GM12872 (cell line): Measurements from ENCODE around the gene R3HCC1L.

Source experiments
- CTCF ChIP-seq: IDR thresholded peaks from 3 replicates; pipeline ENCODE4 v1.5.1; 2011; ENCODE audit warnings: low read depth, mild to moderate bottlenecking, low read length, moderate library complexity; ENCODE audit not compliant: insufficient read depth

R3HCC1L gene

GRCh38 chr10:98097175-98097574 is 37.3 kb upstream of the R3HCC1L start:
- no peak for TF ChIP-seq CTCF

- no peak for TF ChIP-seq CTCF
Observed at GRCh38 chr10:98097616-98098015, 36.8 kb upstream of the R3HCC1L start.

GRCh38 chr10:98098247-98098646 is 36.2 kb upstream of the R3HCC1L start:
- TF ChIP-seq CTCF, result no peak

- no peak for TF ChIP-seq CTCF
Observed at GRCh38 chr10:98100476-98100875, 34.0 kb upstream of the R3HCC1L start.

- no peak for TF ChIP-seq CTCF
Observed at GRCh38 chr10:98101366-98101765, 33.1 kb upstream of the R3HCC1L start.

- TF ChIP-seq CTCF, result no peak
Observed at GRCh38 chr10:98104125-98104524, 30.3 kb upstream of the R3HCC1L start.

GRCh38 chr10:98106531-98106930 is 27.9 kb upstream of the R3HCC1L start:
- no peak for TF ChIP-seq CTCF
